GM12878 (cell line): ENCODE results near the gene DMD. TPM values are rescaled to one million over a fixed set of nuclear protein-coding genes. Genes with fewer than 3 reads are reported as not detected.
A peak's percentile ranks its signal among the peaks of the same experiment; 100 is the strongest.

Experiments used
- BRCA1 ChIP-seq: IDR thresholded peaks from 2 replicates; pipeline ENCODE4 v1.6.1; 2011; ENCODE audit warnings: low read depth, low read length, improper control_type of control experiment
- CBX5 ChIP-seq: sonication (generic); IDR thresholded peaks from 2 replicates; pipeline ENCODE4 v1.6.1; 2016; ENCODE audit warnings: low read depth, moderate library complexity, mild to moderate bottlenecking, inconsistent platforms
- ESRRA ChIP-seq: IDR thresholded peaks from 2 replicates; pipeline ENCODE4 v1.6.1; 2012; ENCODE audit warnings: mild to moderate bottlenecking, low read length, improper control_type of control experiment
- JUND ChIP-seq: IDR thresholded peaks from 2 replicates; pipeline ENCODE4 v1.6.1; 2012; ENCODE audit warnings: low read depth, mild to moderate bottlenecking, low read length, improper control_type of control experiment, moderate library complexity
- KLF5 ChIP-seq: fragments of 450-650 bp; IDR thresholded peaks from 2 replicates; pipeline ENCODE4 v1.6.1; 2014; ENCODE audit warnings: mild to moderate bottlenecking; ENCODE audit not compliant: partially characterized antibody
- LARP7 ChIP-seq: fragments of 450-650 bp; IDR thresholded peaks from 2 replicates; pipeline ENCODE4 v1.6.1; 2017; ENCODE audit warnings: mild to moderate bottlenecking
- PML ChIP-seq: IDR thresholded peaks from 2 replicates; pipeline ENCODE4 v1.6.1; 2012; ENCODE audit warnings: low read length, inconsistent platforms
- RB1 ChIP-seq: fragments of 450-650 bp; formaldehyde crosslinking; IDR thresholded peaks from 2 replicates; pipeline ENCODE4 v1.6.1; 2017; ENCODE audit warnings: mild to moderate bottlenecking, borderline replicate concordance
- SIX5 ChIP-seq: IDR thresholded peaks from 2 replicates; pipeline ENCODE4 v1.6.1; 2011; ENCODE audit warnings: mild to moderate bottlenecking, low read depth, low read length, moderate library complexity; ENCODE audit not compliant: severe bottlenecking
- SMAD5 ChIP-seq: IDR thresholded peaks from 2 replicates; pipeline ENCODE4 v1.6.1; 2016; ENCODE audit warnings: antibody characterized with exemption, low read depth
- SP1 ChIP-seq: IDR thresholded peaks from one replicate; pipeline ENCODE4 v1.6.1; 2011; ENCODE audit warnings: low read depth, low read length
- SREBF1 ChIP-seq: IDR thresholded peaks from 2 replicates; pipeline ENCODE4 v1.6.1; 2012; ENCODE audit warnings: mild to moderate bottlenecking, low read length
- SRF ChIP-seq, 2 experiments: IDR thresholded peaks; 2 replicates each; pipeline ENCODE4 v1.6.1; 2011; ENCODE audit warnings: low read depth in 2 of 2, low read length in 2 of 2, mild to moderate bottlenecking in 1 of 2, moderate library complexity in 1 of 2
- STAT1 ChIP-seq: fragments of 450-650 bp; conservative IDR thresholded peaks from 2 replicates; pipeline ENCODE4 v1.6.1; 2014; ENCODE audit warnings: antibody characterized with exemption, mild to moderate bottlenecking
- ZSCAN29 ChIP-seq: fragments of 450-650 bp; IDR thresholded peaks from 2 replicates; pipeline ENCODE4 v1.6.1; 2017; ENCODE audit warnings: mild to moderate bottlenecking, moderate library complexity
- polyA plus RNA-seq, 11 experiments: library from polyadenylated mRNA; depleted of rRNA in 4 of 11; unstranded in 6 of 11; stranded (reverse) in 5 of 11; fragments of >200 nt; fragmentation: Nextera tagmentation in 4 of 11; fragmentation: Illumina TruSeq in 1 of 11; extraction: Ambion mirVana in 4 of 11; extraction: Trizol in 1 of 11; gene quantifications; 1 replicate in 1 of 11; 2 replicates in 10 of 11; pipeline versions ENCODE4 v1.2.1 to v1.2.3, GENCODE V29; 2011 to 2016; ENCODE audit warnings: inconsistent platforms in 2 of 11, missing spikeins in 2 of 11, low read depth in 1 of 11
- total RNA-seq, 4 experiments: library from RNA; depleted of rRNA in 3 of 4; stranded (reverse); fragments of >200 nt in 3 of 4; fragmentation: Illumina TruSeq in 1 of 4; extraction: Trizol in 1 of 4; gene quantifications; 2 replicates each; pipeline versions ENCODE4 v1.2.1 to v1.2.3, GENCODE V29; 2013 to 2021
- TF ChIP-seq, protein P1 (sequence below): fragments of 450-650 bp; IDR thresholded peaks from 2 replicates; pipeline ENCODE4 v1.6.1; 2017; ENCODE audit warnings: mild to moderate bottlenecking, low read depth, inconsistent platforms; ENCODE audit not compliant: poor library complexity, severe bottlenecking
- TF ChIP-seq, protein P2 (sequence below): IDR thresholded peaks from 2 replicates; pipeline ENCODE4 v1.6.1; 2012; ENCODE audit warnings: low read length, inconsistent platforms
- TF ChIP-seq, protein P3 (sequence below): fragments of 450-650 bp; IDR thresholded peaks from 2 replicates; pipeline ENCODE4 v1.6.1; 2017; ENCODE audit warnings: antibody characterized with exemption, mild to moderate bottlenecking, moderate library complexity
- TF ChIP-seq, protein P4 (sequence below): IDR thresholded peaks from 2 replicates; pipeline ENCODE4 v1.6.1; 2011; ENCODE audit warnings: borderline replicate concordance, low read depth, mild to moderate bottlenecking, moderate library complexity, low read length; ENCODE audit not compliant: insufficient read depth, poor library complexity, severe bottlenecking
- TF ChIP-seq, protein P5 (sequence below): fragments of 450-650 bp; IDR thresholded peaks from 2 replicates; pipeline ENCODE4 v1.6.1; 2014; ENCODE audit warnings: mild to moderate bottlenecking
- TF ChIP-seq, protein P6 (sequence below): IDR thresholded peaks from 2 replicates; pipeline ENCODE4 v1.6.1; 2011; ENCODE audit warnings: mild to moderate bottlenecking, low read depth, low read length, moderate library complexity; ENCODE audit not compliant: insufficient replicate concordance

Gene DMD
- total and polyA plus RNA-seq, 10 of the 15 experiments (the other 5 are each of a cell fraction or from before 2014, with no cell fraction given), result 1.4 to 24.3 (median 4.3) TPM

DNA sequence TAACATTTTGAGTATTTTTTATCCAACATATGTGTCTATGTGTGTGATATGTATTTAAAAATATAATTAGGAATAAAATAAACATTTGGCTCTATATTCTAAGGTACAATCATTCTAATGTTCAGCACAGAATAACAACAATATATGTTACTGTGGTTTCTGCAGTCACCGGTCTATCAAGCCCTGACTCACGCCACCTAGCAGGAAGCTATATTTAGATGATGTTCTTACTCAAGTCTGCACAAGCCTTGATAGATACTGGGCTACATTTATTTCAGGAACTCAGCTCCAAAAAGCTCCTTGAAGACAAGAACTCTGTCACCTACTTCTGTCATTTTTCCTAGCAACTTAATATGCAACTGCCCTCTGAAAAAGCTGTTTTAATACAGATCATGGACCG is 1987.5 kb downstream of the DMD start (continued):
- TF ChIP-seq RB1 (no peak), SRF (IDR thresholded peaks at IDR 0.05; ENCODE audit: low read depth in 2 of 2, low read length in 2 of 2) (no peak), ZSCAN29 (no peak), ESRRA (no peak), JUND (no peak), SREBF1 (no peak), SP1 (no peak), CBX5 (0 out of 2 replicates have a peak, but pooled peaks have one; percentile 55), LARP7 (no peak), STAT1 (no peak), KLF5 (no peak), SMAD5 (no peak), BRCA1 (no peak), SIX5 (no peak), PML (no peak)
- TF ChIP-seq, protein P1, sequence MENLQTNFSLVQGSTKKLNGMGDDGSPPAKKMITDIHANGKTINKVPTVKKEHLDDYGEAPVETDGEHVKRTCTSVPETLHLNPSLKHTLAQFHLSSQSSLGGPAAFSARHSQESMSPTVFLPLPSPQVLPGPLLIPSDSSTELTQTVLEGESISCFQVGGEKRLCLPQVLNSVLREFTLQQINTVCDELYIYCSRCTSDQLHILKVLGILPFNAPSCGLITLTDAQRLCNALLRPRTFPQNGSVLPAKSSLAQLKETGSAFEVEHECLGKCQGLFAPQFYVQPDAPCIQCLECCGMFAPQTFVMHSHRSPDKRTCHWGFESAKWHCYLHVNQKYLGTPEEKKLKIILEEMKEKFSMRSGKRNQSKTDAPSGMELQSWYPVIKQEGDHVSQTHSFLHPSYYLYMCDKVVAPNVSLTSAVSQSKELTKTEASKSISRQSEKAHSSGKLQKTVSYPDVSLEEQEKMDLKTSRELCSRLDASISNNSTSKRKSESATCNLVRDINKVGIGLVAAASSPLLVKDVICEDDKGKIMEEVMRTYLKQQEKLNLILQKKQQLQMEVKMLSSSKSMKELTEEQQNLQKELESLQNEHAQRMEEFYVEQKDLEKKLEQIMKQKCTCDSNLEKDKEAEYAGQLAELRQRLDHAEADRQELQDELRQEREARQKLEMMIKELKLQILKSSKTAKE, result peak; percentile 23
- TF ChIP-seq, protein P2, sequence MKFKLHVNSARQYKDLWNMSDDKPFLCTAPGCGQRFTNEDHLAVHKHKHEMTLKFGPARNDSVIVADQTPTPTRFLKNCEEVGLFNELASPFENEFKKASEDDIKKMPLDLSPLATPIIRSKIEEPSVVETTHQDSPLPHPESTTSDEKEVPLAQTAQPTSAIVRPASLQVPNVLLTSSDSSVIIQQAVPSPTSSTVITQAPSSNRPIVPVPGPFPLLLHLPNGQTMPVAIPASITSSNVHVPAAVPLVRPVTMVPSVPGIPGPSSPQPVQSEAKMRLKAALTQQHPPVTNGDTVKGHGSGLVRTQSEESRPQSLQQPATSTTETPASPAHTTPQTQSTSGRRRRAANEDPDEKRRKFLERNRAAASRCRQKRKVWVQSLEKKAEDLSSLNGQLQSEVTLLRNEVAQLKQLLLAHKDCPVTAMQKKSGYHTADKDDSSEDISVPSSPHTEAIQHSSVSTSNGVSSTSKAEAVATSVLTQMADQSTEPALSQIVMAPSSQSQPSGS, result no peak
- TF ChIP-seq, protein P3, sequence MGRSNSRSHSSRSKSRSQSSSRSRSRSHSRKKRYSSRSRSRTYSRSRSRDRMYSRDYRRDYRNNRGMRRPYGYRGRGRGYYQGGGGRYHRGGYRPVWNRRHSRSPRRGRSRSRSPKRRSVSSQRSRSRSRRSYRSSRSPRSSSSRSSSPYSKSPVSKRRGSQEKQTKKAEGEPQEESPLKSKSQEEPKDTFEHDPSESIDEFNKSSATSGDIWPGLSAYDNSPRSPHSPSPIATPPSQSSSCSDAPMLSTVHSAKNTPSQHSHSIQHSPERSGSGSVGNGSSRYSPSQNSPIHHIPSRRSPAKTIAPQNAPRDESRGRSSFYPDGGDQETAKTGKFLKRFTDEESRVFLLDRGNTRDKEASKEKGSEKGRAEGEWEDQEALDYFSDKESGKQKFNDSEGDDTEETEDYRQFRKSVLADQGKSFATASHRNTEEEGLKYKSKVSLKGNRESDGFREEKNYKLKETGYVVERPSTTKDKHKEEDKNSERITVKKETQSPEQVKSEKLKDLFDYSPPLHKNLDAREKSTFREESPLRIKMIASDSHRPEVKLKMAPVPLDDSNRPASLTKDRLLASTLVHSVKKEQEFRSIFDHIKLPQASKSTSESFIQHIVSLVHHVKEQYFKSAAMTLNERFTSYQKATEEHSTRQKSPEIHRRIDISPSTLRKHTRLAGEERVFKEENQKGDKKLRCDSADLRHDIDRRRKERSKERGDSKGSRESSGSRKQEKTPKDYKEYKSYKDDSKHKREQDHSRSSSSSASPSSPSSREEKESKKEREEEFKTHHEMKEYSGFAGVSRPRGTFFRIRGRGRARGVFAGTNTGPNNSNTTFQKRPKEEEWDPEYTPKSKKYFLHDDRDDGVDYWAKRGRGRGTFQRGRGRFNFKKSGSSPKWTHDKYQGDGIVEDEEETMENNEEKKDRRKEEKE, result no peak
- TF ChIP-seq, protein P4, sequence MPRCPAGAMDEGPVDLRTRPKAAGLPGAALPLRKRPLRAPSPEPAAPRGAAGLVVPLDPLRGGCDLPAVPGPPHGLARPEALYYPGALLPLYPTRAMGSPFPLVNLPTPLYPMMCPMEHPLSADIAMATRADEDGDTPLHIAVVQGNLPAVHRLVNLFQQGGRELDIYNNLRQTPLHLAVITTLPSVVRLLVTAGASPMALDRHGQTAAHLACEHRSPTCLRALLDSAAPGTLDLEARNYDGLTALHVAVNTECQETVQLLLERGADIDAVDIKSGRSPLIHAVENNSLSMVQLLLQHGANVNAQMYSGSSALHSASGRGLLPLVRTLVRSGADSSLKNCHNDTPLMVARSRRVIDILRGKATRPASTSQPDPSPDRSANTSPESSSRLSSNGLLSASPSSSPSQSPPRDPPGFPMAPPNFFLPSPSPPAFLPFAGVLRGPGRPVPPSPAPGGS, result no peak
- TF ChIP-seq, protein P5, sequence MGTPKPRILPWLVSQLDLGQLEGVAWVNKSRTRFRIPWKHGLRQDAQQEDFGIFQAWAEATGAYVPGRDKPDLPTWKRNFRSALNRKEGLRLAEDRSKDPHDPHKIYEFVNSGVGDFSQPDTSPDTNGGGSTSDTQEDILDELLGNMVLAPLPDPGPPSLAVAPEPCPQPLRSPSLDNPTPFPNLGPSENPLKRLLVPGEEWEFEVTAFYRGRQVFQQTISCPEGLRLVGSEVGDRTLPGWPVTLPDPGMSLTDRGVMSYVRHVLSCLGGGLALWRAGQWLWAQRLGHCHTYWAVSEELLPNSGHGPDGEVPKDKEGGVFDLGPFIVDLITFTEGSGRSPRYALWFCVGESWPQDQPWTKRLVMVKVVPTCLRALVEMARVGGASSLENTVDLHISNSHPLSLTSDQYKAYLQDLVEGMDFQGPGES, result no peak
- TF ChIP-seq, protein P6, sequence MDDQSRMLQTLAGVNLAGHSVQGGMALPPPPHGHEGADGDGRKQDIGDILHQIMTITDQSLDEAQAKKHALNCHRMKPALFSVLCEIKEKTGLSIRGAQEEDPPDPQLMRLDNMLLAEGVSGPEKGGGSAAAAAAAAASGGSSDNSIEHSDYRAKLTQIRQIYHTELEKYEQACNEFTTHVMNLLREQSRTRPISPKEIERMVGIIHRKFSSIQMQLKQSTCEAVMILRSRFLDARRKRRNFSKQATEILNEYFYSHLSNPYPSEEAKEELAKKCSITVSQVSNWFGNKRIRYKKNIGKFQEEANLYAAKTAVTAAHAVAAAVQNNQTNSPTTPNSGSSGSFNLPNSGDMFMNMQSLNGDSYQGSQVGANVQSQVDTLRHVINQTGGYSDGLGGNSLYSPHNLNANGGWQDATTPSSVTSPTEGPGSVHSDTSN, result no peak
